Cerebellar nuclear complex (tissue), 1 donor: ENCODE data around the gene ERH.
A peak's percentile ranks its signal among the peaks of the same experiment; 100 is the strongest.
"Not testable (repeated sequence)": the region's sequence is repeated elsewhere in the genome, so short reads cannot be mapped to it uniquely, and the experiment has no call there.

Source experiments
- DNase-seq, 2 experiments: peaks; one replicate each; lab custom pipeline; 2025; lab: John Stamatoyannopoulos, UW

Gene ERH

DNA sequence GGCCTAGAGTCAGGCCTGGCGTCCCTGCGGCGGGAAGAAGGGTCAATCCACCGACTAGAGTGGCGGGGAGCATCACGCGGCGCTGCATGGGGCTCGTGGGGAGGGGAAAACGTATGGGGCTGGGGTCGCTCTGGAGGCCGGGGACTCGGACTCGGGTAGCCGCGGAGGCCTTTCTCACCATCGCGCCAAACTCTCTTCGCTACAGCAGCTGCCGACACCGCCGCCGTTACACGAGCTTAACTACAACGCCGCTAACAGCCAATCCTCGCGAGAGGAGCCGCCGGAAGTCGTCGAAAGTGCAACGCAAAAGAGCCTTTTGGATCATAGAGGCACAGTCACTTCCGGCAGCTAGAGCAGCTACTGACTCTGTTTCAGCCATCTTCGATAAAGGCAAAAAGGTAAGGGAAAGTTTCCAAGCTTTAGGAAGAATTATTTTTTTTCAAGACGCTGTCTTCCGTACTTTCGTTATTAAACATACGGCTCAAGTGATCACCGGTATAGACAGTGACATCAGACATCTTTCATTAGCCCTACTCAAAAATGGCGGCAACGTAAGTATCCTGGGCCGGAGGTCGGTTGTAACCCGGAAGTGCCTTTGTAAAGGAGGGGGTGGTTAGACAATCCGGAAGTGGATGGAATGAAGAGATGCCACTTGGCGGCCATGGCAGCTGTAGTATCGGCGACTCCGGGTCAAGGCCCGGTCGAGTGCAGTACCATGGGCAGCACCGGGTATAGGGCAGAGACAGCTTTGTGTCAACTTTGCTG lies at the start of gene ERH, which contains the start of gene SLC39A9:
TSS of gene ERH (minus strand) at position 247 of the 765 bp plus-strand sequence. CDS start at position 181, 66 bp downstream.
TSS of gene SLC39A9 (plus strand) at position 640 of the 765 bp plus-strand sequence. CDS start 678 bp downstream, outside the sequence.
- DNase-seq, result peak; percentile 74 to 95

DNA sequence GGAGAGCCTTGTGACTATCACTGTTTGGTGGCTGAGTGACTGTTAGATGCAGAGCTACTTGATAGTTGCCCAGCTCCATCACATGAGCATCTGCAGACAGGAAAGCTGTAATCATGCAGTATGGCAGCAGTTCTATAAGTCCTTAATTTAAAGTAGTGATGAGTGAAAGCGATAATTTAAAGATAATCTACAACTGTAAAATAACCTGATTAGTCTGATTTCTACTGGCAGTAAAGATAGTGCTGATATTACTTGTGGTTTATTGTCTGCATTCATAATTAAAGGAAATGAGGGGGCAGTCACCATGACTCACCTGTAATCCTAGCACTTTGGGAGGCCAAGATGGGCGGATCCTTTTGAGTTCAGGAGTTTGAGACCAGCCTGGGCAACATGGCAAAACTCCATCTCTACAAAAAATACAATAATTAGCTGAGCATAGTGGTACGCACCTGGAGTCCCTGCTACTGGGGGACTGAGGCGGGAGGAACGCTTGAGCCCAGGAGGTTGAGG lies 45.3 kb upstream of the ERH start:
- no peak for DNase-seq

DNA sequence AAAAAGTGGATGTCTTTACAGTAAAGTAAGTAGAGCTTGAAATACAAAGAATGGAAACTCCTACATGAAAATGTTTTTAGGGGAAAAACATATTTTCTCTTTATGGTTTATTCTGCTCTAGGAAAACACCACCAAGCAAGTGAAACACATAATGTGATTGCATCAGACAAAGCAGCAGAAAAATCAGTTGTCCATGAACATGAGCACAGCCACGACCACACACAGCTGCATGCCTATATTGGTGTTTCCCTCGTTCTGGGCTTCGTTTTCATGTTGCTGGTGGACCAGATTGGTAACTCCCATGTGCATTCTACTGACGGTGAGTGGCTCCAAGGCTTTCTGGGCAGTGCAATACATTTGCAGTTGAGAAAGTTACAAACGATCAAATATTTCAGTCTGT lies 43.8 kb upstream of the ERH start:
- no peak for DNase-seq

DNA sequence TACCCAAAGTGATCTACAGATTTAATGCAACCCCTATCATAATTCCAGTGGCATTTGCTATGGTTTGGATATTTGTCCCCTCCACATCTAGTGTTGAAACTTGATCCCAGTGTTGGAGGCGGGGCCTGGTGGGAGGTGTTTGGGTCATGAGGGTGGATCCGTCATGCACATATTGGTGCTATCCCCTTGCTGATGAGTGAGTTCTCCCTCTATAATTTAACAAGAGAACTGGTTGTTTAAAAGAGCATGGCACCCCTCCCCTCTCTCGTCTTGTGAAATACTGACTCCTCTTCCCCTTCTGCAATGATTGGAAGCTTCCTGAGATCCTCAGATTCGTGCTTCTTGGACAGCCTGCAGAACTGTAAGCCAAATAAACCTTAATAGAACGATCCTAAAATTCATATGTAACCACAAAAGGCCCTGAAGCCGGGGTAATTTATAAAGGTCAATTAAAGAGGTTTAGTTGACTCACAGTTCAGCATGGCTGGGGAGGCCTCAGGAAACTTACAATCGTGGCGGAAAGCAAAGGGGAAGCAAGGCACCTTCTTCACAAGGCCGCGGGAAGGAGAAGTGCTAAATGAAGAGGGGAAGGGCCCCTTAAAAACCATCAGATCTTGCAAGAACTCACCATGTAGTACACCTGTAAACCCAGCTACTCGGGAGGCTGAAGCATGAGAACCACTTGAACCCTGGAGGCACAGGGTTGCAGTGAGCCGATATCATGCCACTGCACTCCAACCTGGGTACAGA lies 41.6 kb upstream of the ERH start:
- no peak for DNase-seq

DNA sequence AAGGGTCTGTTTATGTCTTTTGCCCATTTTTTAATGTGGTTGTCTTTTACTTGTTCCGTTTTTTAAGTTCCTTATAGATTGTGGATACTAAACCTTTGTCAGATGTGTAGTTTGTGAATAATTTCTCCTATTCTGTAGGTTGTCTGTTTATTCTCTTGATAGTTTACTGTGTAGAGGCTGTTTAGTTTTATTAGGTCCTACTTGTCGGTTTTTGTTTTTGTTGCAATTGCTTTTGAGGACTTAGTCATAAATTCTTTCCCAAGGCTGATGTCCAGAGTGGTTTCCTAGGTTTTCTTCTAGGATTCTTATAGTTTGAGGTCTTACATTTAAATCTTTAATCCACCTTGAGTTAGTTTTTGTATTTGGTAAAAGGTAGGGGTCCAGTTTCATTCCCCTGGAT lies 34.3 kb upstream of the ERH start:
- DNase-seq, result no peak

DNA sequence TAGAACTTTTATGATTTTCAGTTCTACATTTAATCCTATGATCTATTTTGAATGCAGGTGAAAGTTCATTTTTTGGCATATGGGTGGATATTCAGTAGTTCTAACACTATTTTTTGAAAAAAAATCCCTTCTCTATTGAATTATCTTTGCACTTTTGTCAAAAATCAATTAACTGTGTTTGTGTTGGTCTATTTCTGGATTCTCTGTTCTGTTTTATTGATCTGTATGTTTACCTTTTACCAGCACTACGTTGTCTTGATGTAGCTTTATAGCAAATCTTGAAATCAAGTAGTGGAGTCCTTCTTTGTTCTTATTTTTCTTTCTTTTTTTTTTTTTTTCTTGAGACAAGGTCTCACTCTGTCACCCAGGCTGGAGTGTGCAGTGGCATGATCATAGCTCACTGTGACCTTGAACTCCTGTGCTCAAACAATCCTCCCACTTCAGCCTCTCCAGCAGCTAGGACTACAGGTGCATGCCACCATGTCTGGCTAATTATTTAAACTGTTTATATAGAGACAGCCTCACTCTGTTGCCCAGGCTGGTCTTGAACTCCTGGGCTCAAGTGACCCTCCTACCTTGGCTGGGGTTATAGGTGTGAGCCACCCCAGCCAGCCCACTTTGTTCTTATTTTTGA lies 32.3 kb upstream of the ERH start:
- no peak for DNase-seq

DNA sequence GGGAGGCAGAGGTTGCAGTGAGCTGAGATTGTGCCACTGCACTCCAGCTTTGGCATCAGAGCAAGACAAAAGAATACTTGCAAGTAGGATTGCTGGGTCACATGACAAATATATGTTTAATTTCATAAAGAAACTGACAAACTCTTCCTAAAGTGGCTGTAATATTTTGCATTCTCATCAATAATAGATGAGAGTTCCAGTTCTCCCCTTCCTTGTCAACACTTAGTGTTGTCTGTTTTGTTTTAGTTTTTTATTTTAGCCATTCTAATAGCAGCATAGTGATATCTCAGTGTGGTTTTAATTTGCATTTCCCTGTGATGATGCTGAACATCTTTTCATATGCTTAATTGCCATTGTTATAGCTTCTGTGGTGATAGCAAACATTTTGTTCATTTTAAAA lies 31.5 kb upstream of the ERH start:
- DNase-seq, result no peak

DNA sequence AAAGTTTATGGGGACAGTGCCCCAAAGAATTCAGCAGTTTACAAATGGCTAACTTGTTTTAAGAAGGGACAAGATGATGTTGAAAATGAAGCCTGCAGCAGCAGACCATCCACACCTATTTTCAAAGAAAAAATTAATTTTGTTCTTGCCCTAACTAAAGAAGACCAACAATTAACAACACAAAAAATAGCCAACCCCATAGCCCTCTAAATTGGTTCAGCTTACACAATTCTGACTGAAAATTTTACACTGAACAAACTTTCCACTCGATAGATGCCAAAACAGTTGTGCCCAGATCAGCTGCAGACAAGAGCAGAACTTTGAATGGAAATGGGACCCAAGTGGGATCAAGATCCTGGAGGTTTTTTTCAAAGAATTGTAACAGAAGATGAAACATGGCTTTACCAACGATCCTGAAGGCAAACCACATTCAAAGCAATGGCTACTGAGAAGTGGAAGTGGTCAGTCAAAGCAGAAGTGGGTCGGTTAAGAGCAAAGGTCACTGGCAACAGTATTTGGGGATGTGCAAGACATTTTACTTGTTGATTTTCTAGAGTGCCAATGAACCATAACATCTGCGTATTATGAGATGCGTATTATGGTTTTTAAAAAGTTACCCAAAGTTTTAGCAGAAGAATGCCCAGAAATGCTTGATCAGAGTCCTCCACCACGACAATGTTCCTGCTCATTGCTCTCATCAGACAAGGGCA lies 30.3 kb upstream of the ERH start:
- DNase-seq, result no peak

DNA sequence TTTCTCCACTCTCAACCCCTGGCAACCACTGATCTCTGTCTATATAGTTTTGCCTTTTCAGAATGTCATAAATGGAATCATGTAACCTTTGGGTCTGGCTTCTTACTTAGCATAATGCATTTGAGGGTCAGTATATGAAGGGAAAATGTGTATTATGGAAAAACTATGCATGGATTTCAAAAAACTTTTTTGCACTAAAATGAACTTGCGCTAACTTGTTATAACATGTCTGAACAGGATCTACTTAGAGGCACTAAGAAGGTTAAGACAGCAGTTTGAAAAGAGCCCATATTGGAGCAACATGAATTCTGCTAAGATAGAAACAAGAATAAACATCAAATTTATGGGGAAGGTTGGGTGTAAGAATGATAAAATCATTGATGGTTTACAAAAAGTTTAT lies 29.5 kb upstream of the ERH start:
- DNase-seq, result no peak

DNA sequence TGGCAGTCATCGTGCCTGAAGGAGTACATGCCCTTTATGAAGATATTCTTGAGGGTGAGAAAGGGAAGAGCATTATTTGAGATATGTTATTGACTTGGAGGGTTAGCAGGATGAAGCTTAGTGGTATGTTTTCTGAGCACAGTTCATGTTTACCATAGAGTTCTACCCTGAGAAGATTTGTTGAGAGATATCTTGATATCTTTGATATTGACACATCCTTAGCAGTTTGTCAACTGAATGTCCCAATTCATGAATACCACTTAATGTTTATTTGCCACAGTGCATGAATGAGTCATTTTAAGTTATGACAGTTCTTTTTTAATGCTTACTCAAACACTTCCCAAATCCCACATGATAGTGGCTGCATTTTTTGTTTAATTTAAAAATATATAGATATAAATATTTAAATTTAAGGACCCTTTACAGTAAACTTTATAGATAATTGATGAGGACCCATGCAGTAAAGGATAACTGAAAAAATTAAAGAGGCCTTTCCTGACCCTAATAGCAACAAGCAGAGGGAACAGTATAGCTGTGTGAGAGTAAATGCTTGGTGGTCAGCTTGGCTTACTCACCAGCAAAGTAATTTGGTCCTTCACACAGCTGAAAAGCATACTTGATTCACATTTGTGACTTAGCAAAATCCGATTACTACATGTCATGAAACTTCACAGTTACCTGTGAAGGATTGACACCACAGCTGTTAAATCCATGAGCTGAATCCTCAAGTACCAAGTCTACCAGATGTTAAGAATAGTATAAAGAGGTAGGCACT lies 26.2 kb upstream of the ERH start:
- no peak for DNase-seq

DNA sequence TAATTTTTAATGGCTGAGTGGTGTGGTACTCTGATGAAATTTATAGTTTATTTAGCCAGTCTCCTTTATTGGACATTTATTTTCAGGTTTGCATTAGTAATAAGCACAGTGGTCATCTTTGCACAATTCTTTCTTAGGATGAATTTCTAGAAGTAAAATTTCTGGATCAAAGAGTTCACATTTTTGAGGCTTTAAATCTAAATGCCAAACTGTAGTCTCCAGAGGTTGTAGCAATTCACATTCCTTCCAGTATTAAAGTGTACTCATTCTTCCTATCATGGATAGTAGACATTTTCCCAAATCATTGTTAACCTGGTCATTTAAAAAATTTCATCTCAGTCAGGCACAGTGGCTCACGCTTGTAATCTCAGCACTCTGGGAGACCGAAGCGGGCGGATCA lies 25.2 kb upstream of the ERH start:
- DNase-seq, result no peak

DNA sequence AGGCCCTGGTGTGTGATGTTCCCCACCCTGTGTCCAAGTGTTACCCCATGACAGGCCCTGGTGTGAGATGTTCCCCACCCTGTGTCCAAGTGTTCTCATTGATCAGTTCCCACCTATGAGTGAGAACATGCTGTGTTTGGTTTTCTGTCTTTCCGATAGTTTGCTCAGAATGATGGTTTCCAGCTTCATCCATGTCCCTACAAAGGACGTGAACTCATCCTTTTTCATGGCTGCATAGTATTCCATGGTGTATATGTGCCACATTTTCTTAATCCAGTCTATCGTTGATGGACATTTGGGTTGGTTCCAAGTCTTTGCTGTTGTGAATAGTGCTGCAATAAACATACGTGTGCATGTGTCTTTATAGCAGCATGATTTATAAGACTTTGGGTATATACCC lies 18.0 kb upstream of the ERH start:
- not testable (repeated sequence) for DNase-seq

DNA sequence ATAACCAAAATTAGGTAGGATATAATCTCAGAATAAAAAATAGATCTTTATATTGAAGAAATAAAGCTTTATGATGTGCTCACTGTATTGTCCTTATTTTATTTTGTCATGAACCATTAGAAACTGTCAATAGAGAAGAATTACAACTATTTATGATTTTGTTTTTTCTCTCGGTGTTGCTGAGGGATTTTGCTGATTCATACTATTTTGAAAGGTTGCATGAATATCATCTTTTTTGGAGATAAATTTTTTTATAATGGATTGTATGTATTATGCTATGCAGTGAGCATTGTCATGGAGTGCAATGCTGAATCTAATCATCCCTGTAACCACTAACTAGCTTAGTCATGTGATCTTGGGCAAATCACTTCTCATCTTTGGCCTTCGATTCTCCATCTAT lies 15.4 kb upstream of the ERH start:
- no peak for DNase-seq

DNA sequence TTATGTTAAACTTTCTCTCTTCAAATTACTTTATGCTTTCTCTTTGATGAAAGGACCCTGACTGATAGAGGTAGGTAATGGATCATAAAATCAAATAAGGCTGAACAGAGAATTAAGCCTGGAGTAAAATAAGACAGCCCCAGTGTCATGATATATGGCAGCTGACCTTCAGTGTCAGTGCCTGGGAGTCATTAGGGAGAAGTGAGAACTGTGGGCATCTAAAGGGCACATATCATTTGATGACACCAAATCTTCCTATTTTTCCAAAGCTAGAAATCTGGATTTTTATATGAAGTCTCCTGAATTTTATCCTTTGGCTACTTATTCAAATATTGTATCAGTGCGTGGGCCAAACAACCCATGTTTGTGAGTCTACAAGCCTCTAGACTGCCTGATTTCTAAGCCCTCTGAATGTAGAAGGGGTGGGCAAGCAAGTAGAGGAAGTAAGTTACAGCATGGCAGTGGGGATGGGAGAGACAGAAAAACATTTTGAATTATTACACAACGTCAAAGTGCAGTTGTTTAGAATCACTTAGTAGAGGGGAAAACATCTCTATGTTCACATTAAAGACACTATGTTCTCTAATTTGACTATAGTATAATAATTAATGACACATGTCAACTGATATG lies 10.3 kb upstream of the ERH start:
- DNase-seq, result no peak

DNA sequence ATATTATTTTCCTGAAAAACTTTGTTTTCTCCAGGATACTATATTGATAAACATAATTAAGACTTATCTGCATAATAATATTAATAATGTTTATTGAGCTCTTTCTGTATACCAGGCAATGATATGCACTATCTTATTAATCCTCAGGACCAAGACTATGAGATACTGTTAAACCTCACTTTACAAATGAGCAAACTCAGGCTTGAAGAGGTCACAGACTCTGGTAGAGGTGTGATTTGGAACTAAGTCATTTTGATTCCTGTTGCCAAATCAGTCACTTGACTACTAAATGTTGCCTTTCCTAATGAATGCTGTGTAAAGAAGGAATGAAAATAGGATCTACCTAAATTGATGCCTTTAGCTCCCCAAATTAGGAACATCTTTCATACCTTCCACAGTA lies 7.7 kb upstream of the ERH start:
- DNase-seq, result no peak

DNA sequence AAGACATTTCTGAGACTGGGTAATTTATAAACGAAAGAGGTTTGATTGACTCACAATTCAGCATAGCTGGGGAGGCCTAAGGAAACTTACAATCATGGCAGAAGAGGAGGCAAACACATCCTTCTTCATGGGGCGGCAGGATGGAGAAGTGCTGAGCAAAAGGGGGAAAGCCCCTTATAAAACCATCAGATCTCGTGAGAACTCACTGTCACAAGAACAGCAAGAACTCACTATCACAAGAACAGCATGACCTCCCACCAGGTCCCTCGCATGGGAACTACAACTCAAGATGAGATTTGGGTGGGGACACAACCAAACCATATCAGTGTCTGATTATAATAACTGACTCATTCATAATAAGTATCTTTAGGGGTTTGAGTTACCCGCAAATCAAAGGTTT lies 6.8 kb upstream of the ERH start:
- no peak for DNase-seq

DNA sequence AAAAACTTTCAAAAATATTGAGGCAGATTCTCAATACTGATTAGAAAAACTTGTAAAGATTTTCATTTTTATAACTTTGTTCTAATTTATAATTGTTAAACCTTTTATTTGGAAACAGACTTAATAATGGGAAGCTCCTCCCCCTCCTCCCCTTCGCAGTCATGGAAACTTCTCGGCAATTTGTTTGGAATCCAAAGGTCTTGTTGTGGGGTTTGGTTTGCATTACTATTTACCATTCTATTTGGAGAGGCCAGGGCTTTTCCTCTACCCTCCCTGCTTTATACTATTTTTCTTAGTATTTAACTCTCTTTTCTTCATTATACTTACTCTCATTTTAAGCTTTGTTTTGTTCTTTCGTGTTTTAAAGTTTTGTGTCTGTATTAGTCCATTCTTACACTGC lies 6.4 kb upstream of the ERH start:
- DNase-seq, result no peak

DNA sequence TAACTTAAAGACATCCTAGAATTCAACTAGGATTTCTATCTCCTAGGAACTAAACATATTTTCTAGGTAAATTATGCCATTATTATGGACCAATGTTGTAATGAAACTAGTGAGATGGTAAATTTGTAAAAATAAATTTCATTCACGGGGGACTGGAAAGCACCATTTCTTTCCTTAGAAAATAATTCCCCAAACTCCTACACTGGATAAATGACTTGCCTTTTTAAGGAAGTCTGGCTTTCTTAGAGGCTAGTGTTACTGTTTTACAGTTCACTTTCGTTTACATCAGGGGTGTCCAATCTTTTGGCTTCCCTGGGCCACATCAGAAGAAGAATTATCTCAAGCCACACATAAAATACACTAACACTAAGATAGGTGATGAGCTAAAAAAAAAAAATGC lies 3.7 kb upstream of the ERH start:
- DNase-seq, result no peak

DNA sequence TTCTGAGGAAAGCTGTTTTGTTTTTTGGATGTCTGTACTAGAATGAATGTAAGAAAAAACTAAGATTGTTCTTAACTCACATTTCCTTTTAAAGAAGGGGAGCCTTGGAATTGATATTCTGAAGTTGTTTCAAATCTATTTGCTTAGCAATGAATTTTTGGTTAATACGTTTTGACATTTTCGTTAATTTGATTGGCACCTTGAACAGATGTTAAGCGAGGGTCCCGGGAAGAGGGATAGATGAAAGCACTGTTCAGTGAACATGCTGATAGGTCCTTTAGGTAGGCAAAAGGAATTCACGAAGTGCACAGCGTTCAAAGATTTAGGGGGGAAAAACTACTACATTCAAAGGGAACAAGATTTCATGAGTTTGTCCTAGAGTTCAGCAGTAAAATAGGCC lies 2.1 kb upstream of the ERH start:
- DNase-seq, result no peak

DNA sequence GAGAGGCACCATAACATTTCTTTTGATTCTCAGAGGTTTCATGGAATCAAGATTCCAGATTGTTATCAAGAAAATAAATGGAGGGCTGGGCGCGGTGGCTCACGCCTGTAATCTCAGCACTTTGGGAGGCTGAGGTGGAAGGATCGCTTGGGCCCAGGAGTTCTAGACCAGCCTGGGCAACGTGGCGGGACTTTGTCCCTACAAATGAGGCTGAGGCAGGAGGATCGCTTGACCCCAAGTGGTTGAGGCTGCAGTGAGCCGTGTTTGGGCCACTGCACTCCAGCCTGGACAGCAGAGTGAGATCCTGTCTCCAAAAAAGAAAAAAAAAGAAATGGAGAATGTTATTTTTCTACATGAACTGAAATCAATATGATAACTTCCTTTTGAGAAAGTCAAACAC lies 1.7 kb upstream of the ERH start:
- no peak for DNase-seq

DNA sequence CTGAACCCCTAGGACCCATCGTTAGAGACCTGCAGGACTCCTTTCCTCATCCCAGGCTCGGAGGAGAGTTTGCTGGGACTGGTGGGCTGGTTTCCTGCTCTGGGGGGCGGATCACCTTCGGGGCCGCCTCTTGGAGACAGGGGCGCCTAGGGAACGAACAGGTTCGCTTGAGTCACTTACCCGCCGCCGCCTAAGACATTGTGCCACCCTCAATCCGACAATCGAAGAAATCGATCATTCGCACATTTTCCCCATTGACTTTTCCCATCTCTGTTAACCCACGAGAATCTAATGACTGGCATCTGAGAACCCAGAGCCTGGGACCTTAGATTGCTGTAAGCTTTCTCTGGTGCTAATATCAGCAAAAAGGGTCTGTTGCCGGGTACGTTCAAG lies 715 bp upstream of the ERH start:
- DNase-seq, result no peak
